ENCODE measurements around the gene MGMT.

The MGMT gene

GRCh38 chr10:129442866-129443265 lies 24.2 kb upstream of the MGMT start:
- no peak overlapping the region for H3K4me3 ChIP-seq (ENCODE audit: low read length)
- TF ChIP-seq CTCF (IDR thresholded peaks at IDR 0.05; ENCODE audit: insufficient read depth, low read depth, low read length, missing control alignments) = no peak
- DNase-seq (ENCODE audit: low read depth) = peak; percentile 29

- DNase-seq (ENCODE audit: low read depth) = no peak
- TF ChIP-seq CTCF (IDR thresholded peaks at IDR 0.05; ENCODE audit: insufficient read depth, low read depth, low read length, missing control alignments) = no peak
These were observed 22.7 kb upstream of the MGMT start for GRCh38 chr10:129444359-129444758.

DNA sequence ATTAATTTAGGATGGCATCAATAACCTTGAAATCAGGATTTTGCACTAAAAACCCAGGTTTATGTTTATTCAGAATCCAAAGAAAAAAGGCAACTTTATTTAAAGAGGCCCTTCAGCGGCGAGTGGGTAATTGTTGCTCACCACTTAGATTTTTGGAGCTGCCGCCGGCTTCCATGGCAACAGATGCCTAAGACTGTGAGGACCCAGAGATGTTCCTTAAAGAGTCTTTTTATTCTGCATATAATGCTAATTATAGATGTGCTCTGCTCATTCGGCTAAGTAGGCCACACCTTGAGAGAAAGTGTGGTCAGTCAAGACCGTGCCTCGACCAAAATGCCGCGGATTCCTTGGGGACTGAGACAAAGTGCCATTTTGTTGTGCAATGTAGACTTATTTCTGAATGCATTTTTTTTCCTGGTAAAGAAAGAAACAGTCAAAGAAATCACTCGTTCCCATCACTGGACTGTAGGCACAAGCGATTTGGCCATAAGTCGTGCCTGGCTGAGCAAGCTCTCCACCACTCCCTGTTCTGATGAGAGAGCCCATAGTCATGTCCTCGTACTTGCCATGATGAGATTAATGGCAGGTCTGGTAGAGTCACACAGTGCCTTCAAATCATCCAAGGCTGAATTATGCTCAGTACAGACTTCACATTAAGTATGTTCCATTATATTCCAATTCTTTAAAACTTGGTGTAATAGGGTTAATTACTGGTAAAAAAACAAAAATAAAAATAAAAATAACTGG lies 21.4 kb upstream of the MGMT start:
- DNase-seq (ENCODE audit: low read depth) = no peak
- H3K4me3 ChIP-seq (ENCODE audit: low read length) = no peak overlapping the region
- no peak for TF ChIP-seq CTCF (IDR thresholded peaks at IDR 0.05; ENCODE audit: insufficient read depth, low read depth, low read length, missing control alignments)

More at GRCh38 chr10:129444359-129444758, 22.7 kb upstream of the MGMT start:
- H3K4me3 ChIP-seq (ENCODE audit: low read length) = no peak overlapping the region

DNA sequence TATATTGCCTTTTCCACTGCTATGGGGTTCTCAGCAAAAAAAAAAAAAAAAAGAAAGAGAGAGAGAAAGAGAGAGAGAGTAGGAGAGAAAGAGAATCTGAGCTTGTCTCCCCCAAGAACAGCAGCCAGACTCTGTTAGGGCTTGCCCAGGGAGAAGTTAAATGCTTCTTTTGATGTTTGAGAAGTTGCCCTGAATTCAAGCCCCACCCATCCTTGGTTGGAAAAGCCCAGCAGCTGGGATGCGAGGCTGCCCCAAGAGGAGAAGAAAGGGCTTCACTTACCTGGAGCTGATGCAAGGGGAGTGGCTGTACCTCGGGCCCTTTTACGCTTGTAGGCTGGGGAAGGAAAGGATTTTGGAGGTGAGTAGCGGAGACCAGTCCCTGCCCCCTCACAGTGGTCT lies 20.9 kb upstream of the MGMT start:
- TF ChIP-seq CTCF (IDR thresholded peaks at IDR 0.05; ENCODE audit: insufficient read depth, low read depth, low read length, missing control alignments) = no peak
- DNase-seq (ENCODE audit: low read depth) = no peak
- no peak overlapping the region for H3K4me3 ChIP-seq (ENCODE audit: low read length)

GRCh38 chr10:129447486-129447885 lies 19.6 kb upstream of the MGMT start:
- no peak for DNase-seq (ENCODE audit: low read depth)
- no peak for TF ChIP-seq CTCF (IDR thresholded peaks at IDR 0.05; ENCODE audit: insufficient read depth, low read depth, low read length, missing control alignments)
- H3K4me3 ChIP-seq (ENCODE audit: low read length) = no peak overlapping the region

- H3K4me3 ChIP-seq (ENCODE audit: low read length) = no peak overlapping the region
- DNase-seq (ENCODE audit: low read depth) = no peak
- no peak for TF ChIP-seq CTCF (IDR thresholded peaks at IDR 0.05; ENCODE audit: insufficient read depth, low read depth, low read length, missing control alignments)
These were observed 19.0 kb upstream of the MGMT start for GRCh38 chr10:129448086-129448485.

DNA sequence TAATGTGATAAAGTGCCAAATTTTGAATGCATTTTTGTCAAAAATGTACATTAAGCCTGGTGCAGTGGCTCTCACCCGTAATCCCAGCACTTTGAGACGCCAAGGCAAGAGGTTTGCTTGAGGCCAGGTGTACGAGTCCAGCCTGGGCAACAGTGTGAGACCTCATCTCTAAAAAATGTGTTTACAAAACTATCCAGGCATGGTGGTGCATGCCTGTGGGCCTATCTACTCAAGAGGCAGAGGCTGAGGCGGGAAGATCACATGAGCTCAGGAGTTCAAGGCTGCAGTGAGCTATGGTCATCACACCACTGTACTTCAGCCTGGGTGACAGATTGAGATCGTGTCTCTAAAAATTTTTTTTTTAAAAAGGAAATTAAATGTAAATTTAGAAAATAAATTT lies 18.5 kb upstream of the MGMT start:
- no peak for TF ChIP-seq CTCF (IDR thresholded peaks at IDR 0.05; ENCODE audit: insufficient read depth, low read depth, low read length, missing control alignments)
- no peak overlapping the region for H3K4me3 ChIP-seq (ENCODE audit: low read length)
- no peak for DNase-seq (ENCODE audit: low read depth)
